ENCODE data around the gene KLK6. TPM values are rescaled to one million over a fixed set of nuclear protein-coding genes. Genes with fewer than 3 reads are reported as not detected.

The KLK6 gene
- total RNA-seq, 1 experiment from 2014 or later: not detected

DNA sequence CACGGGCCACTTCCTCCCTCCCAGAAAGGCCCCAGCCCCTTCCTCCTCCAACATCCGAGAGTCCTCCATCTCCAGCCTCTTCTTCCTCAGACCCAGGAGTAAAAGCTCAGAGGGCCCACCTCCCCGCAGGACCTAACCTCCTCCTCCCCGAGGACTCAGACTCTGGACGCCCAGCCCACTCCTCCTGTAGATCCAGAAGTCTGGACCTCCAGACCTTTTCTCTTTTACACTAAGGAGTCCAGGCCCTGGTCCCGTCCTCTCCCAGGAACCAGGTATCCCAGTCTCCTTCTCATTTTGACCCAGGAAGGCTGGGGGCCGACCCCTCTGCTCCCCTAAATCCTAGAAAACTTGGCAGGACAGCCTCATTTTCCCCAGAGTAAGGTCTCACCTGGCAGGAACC is 33.9 kb upstream of the KLK6 start:
- TF ChIP-seq TCF7L2 (IDR thresholded peaks at IDR 0.05; ENCODE audit: low read depth, low read length) (no peak), SIN3A (IDR thresholded peaks at IDR 0.05; ENCODE audit: borderline replicate concordance, insufficient read depth, low read depth, low read length) (no peak), POLR2AphosphoS5 (IDR thresholded peaks at IDR 0.05; ENCODE audit: low read depth, low read length) (no peak)
- TF ChIP-seq, protein P1, sequence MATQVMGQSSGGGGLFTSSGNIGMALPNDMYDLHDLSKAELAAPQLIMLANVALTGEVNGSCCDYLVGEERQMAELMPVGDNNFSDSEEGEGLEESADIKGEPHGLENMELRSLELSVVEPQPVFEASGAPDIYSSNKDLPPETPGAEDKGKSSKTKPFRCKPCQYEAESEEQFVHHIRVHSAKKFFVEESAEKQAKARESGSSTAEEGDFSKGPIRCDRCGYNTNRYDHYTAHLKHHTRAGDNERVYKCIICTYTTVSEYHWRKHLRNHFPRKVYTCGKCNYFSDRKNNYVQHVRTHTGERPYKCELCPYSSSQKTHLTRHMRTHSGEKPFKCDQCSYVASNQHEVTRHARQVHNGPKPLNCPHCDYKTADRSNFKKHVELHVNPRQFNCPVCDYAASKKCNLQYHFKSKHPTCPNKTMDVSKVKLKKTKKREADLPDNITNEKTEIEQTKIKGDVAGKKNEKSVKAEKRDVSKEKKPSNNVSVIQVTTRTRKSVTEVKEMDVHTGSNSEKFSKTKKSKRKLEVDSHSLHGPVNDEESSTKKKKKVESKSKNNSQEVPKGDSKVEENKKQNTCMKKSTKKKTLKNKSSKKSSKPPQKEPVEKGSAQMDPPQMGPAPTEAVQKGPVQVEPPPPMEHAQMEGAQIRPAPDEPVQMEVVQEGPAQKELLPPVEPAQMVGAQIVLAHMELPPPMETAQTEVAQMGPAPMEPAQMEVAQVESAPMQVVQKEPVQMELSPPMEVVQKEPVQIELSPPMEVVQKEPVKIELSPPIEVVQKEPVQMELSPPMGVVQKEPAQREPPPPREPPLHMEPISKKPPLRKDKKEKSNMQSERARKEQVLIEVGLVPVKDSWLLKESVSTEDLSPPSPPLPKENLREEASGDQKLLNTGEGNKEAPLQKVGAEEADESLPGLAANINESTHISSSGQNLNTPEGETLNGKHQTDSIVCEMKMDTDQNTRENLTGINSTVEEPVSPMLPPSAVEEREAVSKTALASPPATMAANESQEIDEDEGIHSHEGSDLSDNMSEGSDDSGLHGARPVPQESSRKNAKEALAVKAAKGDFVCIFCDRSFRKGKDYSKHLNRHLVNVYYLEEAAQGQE (IDR thresholded peaks at IDR 0.05; ENCODE audit: insufficient read depth in 1 of 2, low read depth in 2 of 2, low read length in 1 of 2): no peak
- TF ChIP-seq, protein P2, sequence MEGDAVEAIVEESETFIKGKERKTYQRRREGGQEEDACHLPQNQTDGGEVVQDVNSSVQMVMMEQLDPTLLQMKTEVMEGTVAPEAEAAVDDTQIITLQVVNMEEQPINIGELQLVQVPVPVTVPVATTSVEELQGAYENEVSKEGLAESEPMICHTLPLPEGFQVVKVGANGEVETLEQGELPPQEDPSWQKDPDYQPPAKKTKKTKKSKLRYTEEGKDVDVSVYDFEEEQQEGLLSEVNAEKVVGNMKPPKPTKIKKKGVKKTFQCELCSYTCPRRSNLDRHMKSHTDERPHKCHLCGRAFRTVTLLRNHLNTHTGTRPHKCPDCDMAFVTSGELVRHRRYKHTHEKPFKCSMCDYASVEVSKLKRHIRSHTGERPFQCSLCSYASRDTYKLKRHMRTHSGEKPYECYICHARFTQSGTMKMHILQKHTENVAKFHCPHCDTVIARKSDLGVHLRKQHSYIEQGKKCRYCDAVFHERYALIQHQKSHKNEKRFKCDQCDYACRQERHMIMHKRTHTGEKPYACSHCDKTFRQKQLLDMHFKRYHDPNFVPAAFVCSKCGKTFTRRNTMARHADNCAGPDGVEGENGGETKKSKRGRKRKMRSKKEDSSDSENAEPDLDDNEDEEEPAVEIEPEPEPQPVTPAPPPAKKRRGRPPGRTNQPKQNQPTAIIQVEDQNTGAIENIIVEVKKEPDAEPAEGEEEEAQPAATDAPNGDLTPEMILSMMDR (IDR thresholded peaks at IDR 0.05): no peak
- in situ Hi-C loops (cut with HindIII; ENCODE audit: low pct_unique_long_range_greater_than_20kb, low sequenced_read_pairs): no loop called here
- ATAC-seq (no peak), DNase-seq (ENCODE audit: low read depth, low spot score) (no peak)
- CTCF ChIA-PET: no interaction called here
- Histone ChIP-seq H3K4me3 (ENCODE audit: low read depth in 2 of 2, low read length in 2 of 2) (no peak overlapping the region), H3K27ac (ENCODE audit: low read length) (no peak overlapping the region), H3K4me1 (ENCODE audit: control insufficient read depth, insufficient read depth, low read length) (no peaks in the 10 kb centered on the region), H3K27me3 (ENCODE audit: control insufficient read depth, insufficient read depth, low read length) (no peaks in the 10 kb centered on the region; the same call in 1 of the 2 replicates), H3K9me3 (ENCODE audit: control insufficient read depth, insufficient read depth, low read depth, low read length) (no peaks in the 10 kb centered on the region), H3K36me3 (ENCODE audit: control insufficient read depth, insufficient read depth, low read length) (no peaks in the 10 kb centered on the region)
- POLR2A ChIA-PET: no interaction called here
- intact Hi-C loops (cut with micrococcal nuclease; ENCODE audit: unreplicated experiment): no loop called here
- BruUV-seq (replicated peaks): no TSS peak

DNA sequence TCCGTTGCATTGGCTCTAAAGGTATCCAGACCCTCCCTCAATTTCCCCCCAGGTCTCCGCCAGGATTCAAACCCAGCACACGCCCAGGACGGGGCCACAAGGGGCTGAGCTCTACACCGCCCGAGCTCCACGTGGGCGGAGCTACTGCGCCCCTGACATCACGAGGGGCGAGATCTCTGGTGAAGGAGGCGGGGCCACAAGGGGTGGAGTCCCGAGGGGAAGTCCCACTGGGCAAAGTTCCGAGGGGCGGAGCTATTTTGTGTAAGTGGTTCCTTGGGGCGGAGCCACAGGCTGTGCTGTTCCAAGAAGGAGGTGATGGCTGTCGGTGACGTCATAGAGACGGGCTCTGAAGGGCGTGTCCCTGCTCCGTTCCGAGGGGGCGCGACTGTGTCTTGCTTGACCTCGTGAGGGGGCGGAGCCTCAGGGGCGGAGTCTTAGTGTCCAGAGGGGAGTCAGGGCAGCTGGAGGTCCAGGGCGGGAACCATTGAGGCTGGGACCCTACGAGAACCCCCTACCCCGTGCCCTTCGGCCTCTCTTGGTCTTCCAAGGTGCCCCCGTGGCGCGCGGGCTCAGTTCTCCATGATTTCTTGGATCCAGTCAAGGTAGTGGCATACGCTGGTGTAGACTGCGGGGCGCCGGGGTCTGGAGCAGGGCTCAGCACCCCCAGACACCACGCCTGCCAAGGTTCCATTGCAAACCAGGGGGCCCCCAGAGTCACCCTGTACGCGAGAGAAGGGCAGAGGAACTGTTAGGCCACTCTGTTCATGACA is 33.3 kb upstream of the KLK6 start:
- no TSS peak for BruUV-seq (replicated peaks)
- Histone ChIP-seq H3K27ac (ENCODE audit: low read length) (no peak overlapping the region), H3K4me1 (ENCODE audit: control insufficient read depth, insufficient read depth, low read length) (no peaks in the 10 kb centered on the region), H3K4me3 (ENCODE audit: low read depth in 2 of 2, low read length in 2 of 2) (no peak overlapping the region), H3K27me3 (ENCODE audit: control insufficient read depth, insufficient read depth, low read length) (no peaks in the 10 kb centered on the region; the same call in 1 of the 2 replicates), H3K36me3 (ENCODE audit: control insufficient read depth, insufficient read depth, low read length) (no peaks in the 10 kb centered on the region), H3K9me3 (ENCODE audit: control insufficient read depth, insufficient read depth, low read depth, low read length) (no peaks in the 10 kb centered on the region)
- ChIA-PET CTCF (no interaction called here), POLR2A (no interaction called here)
- DNase-seq (ENCODE audit: low read depth, low spot score) (no peak), ATAC-seq (peak; percentile 65; the same call in 1 of the 2 replicates)
- intact Hi-C loops (cut with micrococcal nuclease; ENCODE audit: unreplicated experiment) (no loop called here), in situ Hi-C loops (cut with HindIII; ENCODE audit: low pct_unique_long_range_greater_than_20kb, low sequenced_read_pairs) (no loop called here)
- TF ChIP-seq, protein P1 (IDR thresholded peaks at IDR 0.05; ENCODE audit: insufficient read depth in 1 of 2, low read depth in 2 of 2, low read length in 1 of 2): no peak
- TF ChIP-seq POLR2AphosphoS5 (IDR thresholded peaks at IDR 0.05; ENCODE audit: low read depth, low read length): no peak
- TF ChIP-seq, protein P2 (IDR thresholded peaks at IDR 0.05): no peak
- TF ChIP-seq SIN3A (IDR thresholded peaks at IDR 0.05; ENCODE audit: borderline replicate concordance, insufficient read depth, low read depth, low read length): no peak
- TF ChIP-seq TCF7L2 (IDR thresholded peaks at IDR 0.05; ENCODE audit: low read depth, low read length): no peak

Measured in Panc1 (cell line).